WTC11 (cell line): ENCODE results near the gene CDX2.

Experiments
- CREB1 ChIP-seq: sonication (generic); formaldehyde crosslinking; IDR thresholded peaks from 2 replicates; pipeline ENCODE4 v1.8.0; 2023; ENCODE audit warnings: mild to moderate bottlenecking, missing genetic modification reagents
- CTCF ChIP-seq: fragments of 200-600 bp; IDR thresholded peaks from 2 replicates; pipeline ENCODE4 v1.8.0; 2022; ENCODE audit warnings: antibody characterized with exemption
- SP1 ChIP-seq: sonication (generic); formaldehyde crosslinking; conservative IDR thresholded peaks from 2 replicates; pipeline ENCODE4 v1.8.1; 2022; ENCODE audit warnings: missing genetic modification reagents
- STAT6 ChIP-seq: sonication (generic); formaldehyde crosslinking; conservative IDR thresholded peaks from 2 replicates; pipeline ENCODE4 v1.8.1; 2023; ENCODE audit warnings: mild to moderate bottlenecking, low read depth, missing genetic modification reagents, moderate library complexity
- ZBTB21 ChIP-seq: sonication (generic); formaldehyde crosslinking; IDR thresholded peaks from 2 replicates; pipeline ENCODE4 v1.8.1; 2023; ENCODE audit warnings: mild to moderate bottlenecking, missing genetic modification reagents, borderline replicate concordance
- ZBTB43 ChIP-seq: sonication (generic); formaldehyde crosslinking; IDR thresholded peaks from 2 replicates; pipeline ENCODE4 v1.8.1; 2023; ENCODE audit warnings: mild to moderate bottlenecking, missing genetic modification reagents

GRCh38 chr13:27933118-27933517, 36.0 kb downstream of the CDX2 start:
- TF ChIP-seq ZBTB43 (CRISPR knock-in tag) (no peak), CTCF (no peak), STAT6 (CRISPR knock-in tag) (no peak), CREB1 (CRISPR knock-in tag) (no peak), ZBTB21 (CRISPR knock-in tag) (no peak), SP1 (CRISPR knock-in tag) (no peak)
